Erythroblast (primary cell): ENCODE data around the gene CCN5.

Experiments used
- DNase-seq, 2 experiments: peaks; one replicate each; lab custom pipeline; 2025; lab: John Stamatoyannopoulos, UW
- GATA1 ChIP-seq: IDR thresholded peaks from 2 replicates; pipeline ENCODE4 v1.6.1; 2011; ENCODE audit warnings: low read depth, mild to moderate bottlenecking, control low read depth, low read length, moderate library complexity
- POLR2A ChIP-seq: IDR thresholded peaks from 2 replicates; pipeline ENCODE4 v1.6.1; 2011; ENCODE audit warnings: mild to moderate bottlenecking, low read length

CCN5 gene

DNA sequence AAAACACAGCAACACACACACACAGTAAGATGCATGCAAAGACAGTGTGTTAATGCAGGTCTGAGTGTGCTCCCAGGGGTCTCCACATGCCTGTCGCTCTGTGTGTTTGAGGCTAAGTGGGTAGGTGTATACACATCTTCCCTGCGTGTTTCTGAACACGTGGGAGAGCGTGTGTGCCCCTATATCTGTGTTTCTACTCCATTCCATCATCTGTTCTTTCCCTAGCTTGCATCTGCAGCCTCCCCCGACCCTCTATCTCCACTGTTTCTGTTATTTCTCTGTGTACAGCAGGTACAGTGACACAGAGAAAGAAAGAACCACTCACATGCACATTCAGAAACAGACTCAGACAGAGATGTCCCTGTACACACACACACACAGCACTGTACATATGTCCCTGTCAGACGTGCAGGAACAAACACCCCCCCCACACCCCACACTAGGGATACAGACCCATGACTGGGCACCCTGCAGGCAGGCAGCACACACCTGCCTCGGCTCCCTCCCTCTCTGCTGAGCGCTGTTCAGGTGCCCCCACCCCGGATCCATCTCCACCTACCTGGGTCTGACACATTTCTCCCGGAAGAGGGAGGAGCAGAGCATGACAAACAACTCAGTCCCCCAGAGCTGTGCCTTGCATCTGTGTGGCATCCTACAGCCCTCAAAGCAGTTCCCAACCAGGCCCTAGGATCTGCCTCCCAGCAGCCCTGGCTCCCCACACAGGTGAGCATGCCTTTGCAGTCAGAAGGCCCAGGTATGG, 58.1 kb downstream of the CCN5 start:
- no peak for DNase-seq
- TF ChIP-seq POLR2A (no peak), GATA1 (no peak)

DNA sequence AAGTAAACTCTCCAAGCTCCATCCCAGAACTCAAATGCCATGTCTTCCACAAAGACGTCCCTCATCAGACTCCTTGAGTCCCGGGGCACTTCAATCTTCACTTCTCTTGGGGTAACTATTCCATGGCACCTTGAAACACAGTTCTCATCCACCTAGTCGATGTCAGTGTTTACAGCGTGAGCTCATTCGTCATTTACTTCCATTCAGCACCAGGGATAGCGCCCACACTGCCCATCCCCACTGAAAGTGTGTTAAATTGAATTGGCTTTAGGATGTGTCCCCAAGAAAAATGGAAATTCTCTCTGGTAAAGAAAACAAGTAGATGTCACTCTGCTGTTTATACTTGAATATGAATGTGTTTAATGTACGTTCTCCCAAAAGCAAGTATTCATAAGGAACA, 61.8 kb downstream of the CCN5 start:
- TF ChIP-seq GATA1: no peak
- TF ChIP-seq POLR2A: no peak

More for the DNA sequence above, 61.8 kb downstream of the CCN5 start:
- peak in 1 of 2 experiments; percentile 11 for DNase-seq
